Pancreas (tissue), 10 donors: Measurements from ENCODE around the gene GALNT7. TPM values are rescaled to one million over a fixed set of nuclear protein-coding genes. Genes with fewer than 3 reads are reported as not detected.
A peak's percentile ranks its signal among the peaks of the same experiment; 100 is the strongest.

ENCODE experiments used
- ATAC-seq, 4 donors: fragments of 200-7000 bp; cut with Tn5 transposase; one replicate each; pipeline versions ENCODE4 v1.8.0 to v1.9.1; 2020; ENCODE audit warnings: mild to moderate bottlenecking in 4 of 4, moderate library complexity in 4 of 4
- DNase-seq, 6 donors: peaks; one replicate each; pipeline ENCODE4 v3.0.0-alpha.2; 2020
- FAIRE-seq: peaks from 2 replicates; lab custom pipeline; 2012; peaks lifted over from hg19 to GRCh38; lab: Jason Lieb, UNC
- H3K27ac ChIP-seq, 4 donors: fragments of 200-600 bp; sonication (generic); 1 replicate in 3 of 4; 2 replicates in 1 of 4; pipeline versions ENCODE4 v1.5.0 to v1.8.0; 2020
- H3K27me3 ChIP-seq, 4 donors: fragments of 200-600 bp; one replicate each; pipeline ENCODE4 v1.8.0; 2021
- H3K36me3 ChIP-seq, 3 donors: fragments of 200-600 bp; sonication (generic) in 1 of 3; one replicate each; pipeline versions ENCODE4 v1.5.0 to v1.8.0; 2020 to 2021
- H3K4me1 ChIP-seq, 3 donors: fragments of 200-600 bp; one replicate each; pipeline ENCODE4 v1.8.0; 2021
- H3K4me3 ChIP-seq, 4 donors: fragments of 200-600 bp; sonication (generic) in 2 of 4; one replicate each; pipeline versions ENCODE4 v1.5.0 to v1.8.0; 2020 to 2021
- H3K9me3 ChIP-seq, 4 donors: fragments of 200-600 bp; one replicate each; pipeline ENCODE4 v1.8.0; 2021
- WGBS, 2 donors: extraction: QIAGEN DNeasy Blood & Tissue Kit; methylation state at CpG; one replicate each; pipeline ENCODE4 v1.1.7; 2013; 5-methylcytosine and 5-hydroxymethylcytosine counted together
- intact Hi-C, 3 donors: fragments of 100-400 bp; cut with DNase I; formaldehyde crosslinking; loops; one replicate each; pipeline versions ENCODE4 v1.11.1 to v1.14.2; 2022
- polyA plus RNA-seq, 2 donors: library from polyadenylated mRNA; stranded (reverse); fragments of 200-250 nt; gene quantifications; one replicate each; pipeline ENCODE4 v1.2.3, GENCODE V29; 2013
- total RNA-seq, 6 donors: library from RNA; stranded (reverse); fragmentation: NEBNext Ultra II Directional in 4 of 6; extraction: Animal tissue kit (Norgen Biotek cat#: 25700) in 4 of 6; gene quantifications; one replicate each; pipeline versions ENCODE4 v1.2.1 to v1.2.4, GENCODE V29; 2021 to 2023
- TF ChIP-seq, protein P1 (sequence below), 4 donors: fragments of 200-600 bp; sonication (generic) in 3 of 4; IDR thresholded peaks; one replicate each; pipeline versions ENCODE4 v1.5.0 to v1.8.0; 2021; ENCODE audit warnings: antibody characterized with exemption in 4 of 4
- donor health status: healthy with polysubstance abuse.
- donor health status: DM: no; HTN: no; CAD: no; lungs with moderate emphysema.
- donor health status: DM: no; HTN: no; CAD: no.
- donor health status: control.
- donor health status: control.
- donor health status: Bipolar disorder and iron deficiency.
- donor health status: DM: yes; HTN: yes; CAD: no.
- donor health status: DM: no; HTN: no; CAD: no.
- donor health status: DM: no; HTN: no; CAD: no.
- donor health status: DM: yes; HTN: yes; CAD: no.

GALNT7 gene
- total and polyA plus RNA-seq, 8 donors = 5.7 to 31.2 (median 23.0) TPM

DNA sequence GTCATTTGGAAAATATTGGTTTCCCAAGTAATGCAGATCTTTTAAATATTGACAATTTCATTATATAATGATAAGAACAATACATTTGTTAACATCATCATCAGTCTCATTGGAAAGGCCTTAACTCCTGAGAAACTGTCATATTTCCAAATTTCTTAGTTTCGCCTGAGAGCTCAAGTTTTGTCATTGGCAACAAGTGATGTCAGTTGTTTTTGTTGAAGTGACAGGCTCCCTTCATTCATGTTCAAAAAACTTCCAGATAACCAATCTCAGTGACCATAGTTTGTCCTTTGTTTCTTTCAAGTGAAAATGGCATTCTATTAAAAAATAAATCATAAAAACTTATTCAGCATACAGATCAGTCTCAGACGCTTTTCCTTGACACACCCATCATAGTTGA lies 93.8 kb downstream of the GALNT7 start:
- FAIRE-seq = no peak
- no peak for DNase-seq
- intact Hi-C loops = no loop called here

DNA sequence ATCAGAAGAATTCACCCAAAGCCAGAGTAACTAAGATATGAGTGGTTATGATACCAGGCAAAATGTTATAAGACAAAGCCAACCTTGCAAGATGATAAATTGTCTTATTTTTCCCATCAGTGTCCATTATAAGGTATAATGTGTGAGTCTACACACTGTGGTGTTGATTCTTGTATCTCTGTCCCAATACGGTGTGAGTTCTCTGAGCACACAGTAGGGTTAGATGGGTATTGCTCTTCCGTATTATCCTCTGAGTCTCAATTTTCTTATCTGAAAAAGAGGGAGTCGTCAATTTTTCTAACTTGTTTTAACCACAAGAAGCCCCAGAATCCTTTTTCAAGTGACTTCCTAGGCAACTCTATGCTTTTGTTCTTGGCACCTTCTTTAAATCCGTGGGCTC lies 95.6 kb downstream of the GALNT7 start:
- ATAC-seq (peak in 1 of 4 donors; percentile 24), FAIRE-seq (no peak), DNase-seq (no peak)
- H3K27ac ChIP-seq = peak overlapping the region in 1 of 4 donors; percentile 4
- intact Hi-C loops = no loop called here
- H3K36me3 ChIP-seq = no peaks in the 10 kb centered on the region
- H3K9me3 ChIP-seq = no peaks in the 10 kb centered on the region
- TF ChIP-seq, protein P1, sequence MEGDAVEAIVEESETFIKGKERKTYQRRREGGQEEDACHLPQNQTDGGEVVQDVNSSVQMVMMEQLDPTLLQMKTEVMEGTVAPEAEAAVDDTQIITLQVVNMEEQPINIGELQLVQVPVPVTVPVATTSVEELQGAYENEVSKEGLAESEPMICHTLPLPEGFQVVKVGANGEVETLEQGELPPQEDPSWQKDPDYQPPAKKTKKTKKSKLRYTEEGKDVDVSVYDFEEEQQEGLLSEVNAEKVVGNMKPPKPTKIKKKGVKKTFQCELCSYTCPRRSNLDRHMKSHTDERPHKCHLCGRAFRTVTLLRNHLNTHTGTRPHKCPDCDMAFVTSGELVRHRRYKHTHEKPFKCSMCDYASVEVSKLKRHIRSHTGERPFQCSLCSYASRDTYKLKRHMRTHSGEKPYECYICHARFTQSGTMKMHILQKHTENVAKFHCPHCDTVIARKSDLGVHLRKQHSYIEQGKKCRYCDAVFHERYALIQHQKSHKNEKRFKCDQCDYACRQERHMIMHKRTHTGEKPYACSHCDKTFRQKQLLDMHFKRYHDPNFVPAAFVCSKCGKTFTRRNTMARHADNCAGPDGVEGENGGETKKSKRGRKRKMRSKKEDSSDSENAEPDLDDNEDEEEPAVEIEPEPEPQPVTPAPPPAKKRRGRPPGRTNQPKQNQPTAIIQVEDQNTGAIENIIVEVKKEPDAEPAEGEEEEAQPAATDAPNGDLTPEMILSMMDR (IDR thresholded peaks at IDR 0.05) = no peak
- H3K4me1 ChIP-seq = peaks cover 0 to 12% (median 0%) of the 10 kb centered on the region in 3 donors
- no peaks in the 10 kb centered on the region for H3K27me3 ChIP-seq
- no peak overlapping the region for H3K4me3 ChIP-seq
- WGBS, 2 donors = 23 to 32% methylated on average over 4 of the region's 4 CpGs

More for the DNA sequence above, 93.8 kb downstream of the GALNT7 start:
- Histone ChIP-seq H3K27ac (no peak overlapping the region), H3K9me3 (no peaks in the 10 kb centered on the region), H3K4me1 (peaks cover 0 to 12% (median 0%) of the 10 kb centered on the region in 3 donors), H3K36me3 (no peaks in the 10 kb centered on the region), H3K4me3 (no peak overlapping the region), H3K27me3 (no peaks in the 10 kb centered on the region)
- 94 to 95% methylated on average over 2 of the region's 2 CpGs for WGBS, 2 donors
- ATAC-seq = no peak
- TF ChIP-seq, protein P1 (IDR thresholded peaks at IDR 0.05) = no peak

DNA sequence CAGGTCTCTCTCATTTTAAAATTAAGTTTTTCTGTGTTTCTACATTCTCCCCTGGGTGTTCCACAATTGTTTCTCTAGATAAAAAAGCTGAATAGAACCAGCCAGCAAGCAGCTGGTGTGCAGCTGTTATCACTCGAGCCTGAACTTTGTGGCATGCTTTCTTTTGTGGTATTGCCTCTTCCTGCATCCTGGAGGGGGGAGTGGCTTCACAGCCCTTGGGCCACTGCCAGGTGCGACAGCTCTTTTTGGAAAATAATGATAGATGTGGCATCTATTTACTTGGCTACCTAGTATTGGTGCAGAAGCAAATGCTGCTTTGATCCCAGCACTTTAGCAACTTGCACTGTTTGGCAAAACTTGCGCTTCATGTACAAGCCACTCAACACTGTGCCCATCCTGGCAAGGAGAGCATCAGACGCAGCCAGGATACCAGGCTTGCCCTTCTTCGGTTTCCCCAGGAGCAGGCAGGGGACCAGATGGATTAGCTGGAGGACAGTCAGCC lies 96.1 kb downstream of the GALNT7 start:
- Histone ChIP-seq H3K4me1 (peaks cover 0 to 12% (median 0%) of the 10 kb centered on the region in 3 donors), H3K36me3 (no peaks in the 10 kb centered on the region), H3K27me3 (no peaks in the 10 kb centered on the region), H3K27ac (peak overlapping the region in 1 of 4 donors; percentile 4), H3K9me3 (no peaks in the 10 kb centered on the region), H3K4me3 (no peak overlapping the region)
- peak; percentile 32 to 64 (median 50) for DNase-seq
- peak; percentile 74 to 85 (median 82) for ATAC-seq
- FAIRE-seq = no peak
- 42 to 43% methylated on average over 5 of the region's 5 CpGs for WGBS, 2 donors
- intact Hi-C loops = no loop called here
- TF ChIP-seq, protein P1 (IDR thresholded peaks at IDR 0.05) = no peak

DNA sequence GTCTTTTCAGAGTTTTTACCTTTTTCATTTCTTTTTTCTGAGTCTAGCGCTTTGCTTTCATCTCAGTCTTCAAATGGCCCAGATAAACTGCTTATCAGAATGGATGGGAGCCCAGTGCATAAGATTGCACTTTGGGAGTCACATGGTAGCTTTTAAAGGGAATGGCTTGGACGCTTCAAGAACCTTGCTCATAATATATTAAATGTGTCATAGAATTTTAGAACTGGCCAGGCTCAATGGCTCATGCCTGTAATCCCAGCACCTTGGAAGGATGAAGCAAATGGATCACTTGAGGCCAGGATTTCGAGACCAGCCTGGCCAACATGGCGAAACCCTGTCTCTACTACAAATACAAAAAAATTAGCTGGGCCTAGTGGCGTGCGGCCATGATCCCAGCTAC lies 97.1 kb downstream of the GALNT7 start:
- WGBS, 2 donors = 87 to 90% methylated on average over 6 of the region's 6 CpGs
- Histone ChIP-seq H3K4me1 (peaks cover 0 to 19% (median 7%) of the 10 kb centered on the region in 3 donors), H3K27ac (no peak overlapping the region), H3K27me3 (no peaks in the 10 kb centered on the region), H3K9me3 (no peaks in the 10 kb centered on the region), H3K36me3 (no peaks in the 10 kb centered on the region), H3K4me3 (no peak overlapping the region)
- ATAC-seq = no peak
- peak in 1 of 6 donors; percentile 18 for DNase-seq
- intact Hi-C loops = no loop called here
- TF ChIP-seq, protein P1 (IDR thresholded peaks at IDR 0.05) = no peak
- no peak for FAIRE-seq

DNA sequence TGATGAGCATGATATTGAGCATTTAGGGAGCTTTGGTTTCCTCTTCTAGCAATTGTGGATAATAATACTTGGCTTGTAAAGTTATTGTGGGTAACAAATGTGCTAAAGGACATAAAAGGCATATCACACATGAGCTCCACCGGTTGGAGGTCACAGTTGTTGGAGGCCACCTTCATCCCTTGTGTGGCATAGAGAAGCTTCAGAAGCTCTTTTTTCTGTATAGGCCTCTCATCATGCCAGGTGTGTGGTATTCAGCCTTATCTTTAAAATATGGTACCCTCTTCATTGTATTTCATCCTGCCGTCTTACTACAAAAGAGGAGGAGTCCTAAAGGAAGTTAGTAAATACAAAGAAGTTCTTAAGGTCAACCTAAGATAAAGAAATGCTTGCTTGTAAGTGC lies 99.1 kb downstream of the GALNT7 start:
- H3K27me3 ChIP-seq = no peaks in the 10 kb centered on the region
- no peak overlapping the region for H3K4me3 ChIP-seq
- TF ChIP-seq, protein P1 (IDR thresholded peaks at IDR 0.05) = no peak
- H3K27ac ChIP-seq = no peak overlapping the region
- ATAC-seq (no peak), FAIRE-seq (no peak), DNase-seq (no peak)
- H3K36me3 ChIP-seq = no peaks in the 10 kb centered on the region
- intact Hi-C loops = no loop called here
- peaks cover 0 to 21% (median 13%) of the 10 kb centered on the region in 3 donors for H3K4me1 ChIP-seq
- 73 to 79% methylated on average over 2 of the region's 2 CpGs for WGBS, 2 donors
- no peaks in the 10 kb centered on the region for H3K9me3 ChIP-seq
